ENCODE results near the gene LYPD6. TPM values are rescaled to one million over a fixed set of nuclear protein-coding genes. Genes with fewer than 3 reads are reported as not detected.

LYPD6 gene
- total and polyA plus RNA-seq, 2 donors (not counting 3 experiments of a cell fraction or from before 2014, with no cell fraction given), result 3.0 to 4.0 TPM

- Histone ChIP-seq H3K4me3 (replicated peaks in 1 of 3; ENCODE audit: insufficient read depth in 1 of 3, low read depth in 1 of 3, low read length in 3 of 3) (no peak overlapping the region), H4K20me1 (replicated peaks; ENCODE audit: control insufficient read depth, extremely low read depth, insufficient read depth, low read length) (no peaks in the 10 kb centered on the region), H2AFZ (ENCODE audit: low read depth, low read length) (no peak overlapping the region), H3K27ac (ENCODE audit: insufficient read depth, low read depth, low read length) (no peak overlapping the region), H3K9ac (replicated peaks; ENCODE audit: extremely low read depth, insufficient read depth, low read length) (no peak overlapping the region), H3K27me3 (ENCODE audit: control insufficient read depth in 2 of 2, insufficient read depth in 2 of 2, low read length in 2 of 2) (no peaks in the 10 kb centered on the region), H3K79me2 (ENCODE audit: control insufficient read depth, insufficient read depth, low read length) (no peaks in the 10 kb centered on the region), H3K9me1 (replicated peaks; ENCODE audit: control insufficient read depth, extremely low read depth, insufficient read depth, low read length) (no peaks in the 10 kb centered on the region), H3K36me3 (ENCODE audit: control insufficient read depth in 2 of 2, extremely low read depth in 1 of 2, insufficient read depth in 2 of 2, low read length in 2 of 2) (no peaks in the 10 kb centered on the region), H3K4me2 (ENCODE audit: insufficient read depth, low read length) (no peak overlapping the region), H3K9me3 (replicated peaks; ENCODE audit: control insufficient read depth, insufficient read depth, low read length) (no peaks in the 10 kb centered on the region), H3K4me1 (ENCODE audit: control insufficient read depth, extremely low read depth, insufficient read depth, low read length) (no peaks in the 10 kb centered on the region)
- ChIA-PET CTCF (no interaction called here), POLR2A (no interaction called here)
- no peak for TF ChIP-seq FOS (IDR thresholded peaks at IDR 0.05; ENCODE audit: borderline replicate concordance, insufficient read depth, low read length)
- no peak for TF ChIP-seq EZH2 (IDR thresholded peaks at IDR 0.05; ENCODE audit: borderline replicate concordance, low read depth, low read length, severe bottlenecking)
- no peak for TF ChIP-seq GATA2 (IDR thresholded peaks at IDR 0.05; ENCODE audit: insufficient read depth, insufficient read length, low read depth, low read length)
- TF ChIP-seq MAX (IDR thresholded peaks at IDR 0.05; ENCODE audit: insufficient read depth, insufficient read length), result no peak
- dilution Hi-C loops (cut with MboI; ENCODE audit: extremely low pct_ligation_motif_present, low sequenced_read_pairs) (no loop called here), intact Hi-C loops (cut with micrococcal nuclease) (no loop called here)
- DNase-seq (ENCODE audit: low read depth, low spot score), result no peak
- no peak for FAIRE-seq
- BruUV-seq (replicated peaks), result no TSS peak
These were observed 25.5 kb downstream of the LYPD6 start for GRCh38 chr2:149355716-149356422.

- no peak for TF ChIP-seq EZH2 (IDR thresholded peaks at IDR 0.05; ENCODE audit: borderline replicate concordance, low read depth, low read length, severe bottlenecking)
- TF ChIP-seq FOS (IDR thresholded peaks at IDR 0.05; ENCODE audit: borderline replicate concordance, insufficient read depth, low read length), result no peak
- TF ChIP-seq POLR2AphosphoS5 (IDR thresholded peaks at IDR 0.05; ENCODE audit: insufficient read depth, low read depth, low read length), result no peak
- no peak for TF ChIP-seq GATA2 (IDR thresholded peaks at IDR 0.05; ENCODE audit: insufficient read depth, insufficient read length, low read depth, low read length)
- no peak for TF ChIP-seq CTCF (IDR thresholded peaks at IDR 0.05; ENCODE audit: extremely low read depth in 1 of 2, insufficient read depth in 1 of 2, low read depth in 1 of 2, low read length in 2 of 2)
- no peak for TF ChIP-seq MYC (IDR thresholded peaks at IDR 0.05; ENCODE audit: low read depth, low read length)
- TF ChIP-seq POLR2A (IDR thresholded peaks at IDR 0.05; ENCODE audit: low read depth, low read length), result no peak
- TF ChIP-seq JUN (IDR thresholded peaks at IDR 0.05; ENCODE audit: borderline replicate concordance, insufficient read depth, insufficient read length, low read depth), result no peak
- TF ChIP-seq MAX (IDR thresholded peaks at IDR 0.05; ENCODE audit: insufficient read depth, insufficient read length), result no peak
- no peaks in the 10 kb centered on the region for H3K9me1 ChIP-seq (replicated peaks; ENCODE audit: control insufficient read depth, extremely low read depth, insufficient read depth, low read length)
- H3K79me2 ChIP-seq (ENCODE audit: control insufficient read depth, insufficient read depth, low read length), result no peaks in the 10 kb centered on the region
- H3K9me3 ChIP-seq (replicated peaks; ENCODE audit: control insufficient read depth, insufficient read depth, low read length), result no peaks in the 10 kb centered on the region
- dilution Hi-C loops (cut with MboI; ENCODE audit: extremely low pct_ligation_motif_present, low sequenced_read_pairs), result no loop called here
- ChIA-PET POLR2A (no interaction called here), CTCF (no interaction called here)
- no peak for DNase-seq (ENCODE audit: low read depth, low spot score)
- H3K4me1 ChIP-seq (ENCODE audit: control insufficient read depth, extremely low read depth, insufficient read depth, low read length), result no peaks in the 10 kb centered on the region
- no peak overlapping the region for H3K9ac ChIP-seq (replicated peaks; ENCODE audit: extremely low read depth, insufficient read depth, low read length)
- H3K27ac ChIP-seq (ENCODE audit: insufficient read depth, low read depth, low read length), result no peak overlapping the region
- H4K20me1 ChIP-seq (replicated peaks; ENCODE audit: control insufficient read depth, extremely low read depth, insufficient read depth, low read length), result no peaks in the 10 kb centered on the region
- H3K4me2 ChIP-seq (ENCODE audit: insufficient read depth, low read length), result no peak overlapping the region
- no peak for FAIRE-seq
- H3K4me3 ChIP-seq (replicated peaks in 1 of 3; ENCODE audit: insufficient read depth in 1 of 3, low read depth in 1 of 3, low read length in 3 of 3), result no peak overlapping the region
- intact Hi-C loops (cut with micrococcal nuclease), result no loop called here
- no TSS peak for BruUV-seq (replicated peaks)
- H2AFZ ChIP-seq (ENCODE audit: low read depth, low read length), result no peak overlapping the region
- H3K36me3 ChIP-seq (ENCODE audit: control insufficient read depth in 2 of 2, extremely low read depth in 1 of 2, insufficient read depth in 2 of 2, low read length in 2 of 2), result no peaks in the 10 kb centered on the region
- H3K27me3 ChIP-seq (ENCODE audit: control insufficient read depth in 2 of 2, insufficient read depth in 2 of 2, low read length in 2 of 2), result no peaks in the 10 kb centered on the region
These were observed 26.7 kb downstream of the LYPD6 start for GRCh38 chr2:149357058-149357457.

Data from endothelial cell of umbilical vein (primary cell).